ENCODE results near the gene MIA.

The MIA gene

GRCh38 chr19:40791996-40792395 lies 16.7 kb downstream of the MIA start:
- Histone ChIP-seq H2AFZ (ENCODE audit: low read length) (no peak overlapping the region), H3K9me3 (ENCODE audit: low read length) (no peaks in the 10 kb centered on the region), H3K27me3 (ENCODE audit: insufficient read depth, low read length) (no peaks in the 10 kb centered on the region), H3K9me2 (ENCODE audit: low read depth, low read length) (no peaks in the 10 kb centered on the region), H3F3A (ENCODE audit: insufficient read depth, low read length) (no peaks in the 10 kb centered on the region), H3K9ac (ENCODE audit: low read length) (no peak overlapping the region), H3K27ac (ENCODE audit: low read depth, low read length, poor library complexity, severe bottlenecking) (peak overlapping the region; percentile 39), H3K4me1 (ENCODE audit: insufficient read depth, low read length, severe bottlenecking) (peaks cover 14% of the 10 kb centered on the region), H3K4me2 (ENCODE audit: low read length) (no peak overlapping the region), H3K79me2 (ENCODE audit: insufficient read depth, low read length) (no peaks in the 10 kb centered on the region), H4K20me1 (ENCODE audit: insufficient read depth, low read length) (no peaks in the 10 kb centered on the region), H3K4me3 (ENCODE audit: low read depth, low read length, poor library complexity, severe bottlenecking) (no peak overlapping the region), H3K36me3 (ENCODE audit: insufficient read depth, low read length) (peaks cover 18% of the 10 kb centered on the region)
- no peak for TF ChIP-seq EZH2 (IDR thresholded peaks at IDR 0.05; ENCODE audit: borderline replicate concordance, low read length)
- TF ChIP-seq CTCF (IDR thresholded peaks at IDR 0.05; ENCODE audit: low read length): no peak

GRCh38 chr19:40797166-40797962 lies 22.0 kb downstream of the MIA start:
- Histone ChIP-seq H3F3A (ENCODE audit: insufficient read depth, low read length) (no peaks in the 10 kb centered on the region), H3K27me3 (ENCODE audit: insufficient read depth, low read length) (no peaks in the 10 kb centered on the region), H2AFZ (ENCODE audit: low read length) (no peak overlapping the region), H3K4me1 (ENCODE audit: insufficient read depth, low read length, severe bottlenecking) (peaks cover 36% of the 10 kb centered on the region), H3K27ac (ENCODE audit: low read depth, low read length, poor library complexity, severe bottlenecking) (peak overlapping the region; percentile 89), H3K9ac (ENCODE audit: low read length) (peak overlapping the region; percentile 69; the same call in 1 of the 2 replicates), H3K36me3 (ENCODE audit: insufficient read depth, low read length) (peaks cover 19% of the 10 kb centered on the region; the same call in 1 of the 2 replicates), H3K4me2 (ENCODE audit: low read length) (peak overlapping the region; percentile 72; the same call in 1 of the 2 replicates), H3K9me3 (ENCODE audit: low read length) (no peaks in the 10 kb centered on the region), H3K79me2 (ENCODE audit: insufficient read depth, low read length) (peaks cover 27% of the 10 kb centered on the region), H3K9me2 (ENCODE audit: low read depth, low read length) (no peaks in the 10 kb centered on the region), H4K20me1 (ENCODE audit: insufficient read depth, low read length) (no peaks in the 10 kb centered on the region), H3K4me3 (ENCODE audit: low read depth, low read length, poor library complexity, severe bottlenecking) (no peak overlapping the region)
- TF ChIP-seq EZH2 (IDR thresholded peaks at IDR 0.05; ENCODE audit: borderline replicate concordance, low read length) (no peak), CTCF (IDR thresholded peaks at IDR 0.05; ENCODE audit: low read length) (no peak)

- Histone ChIP-seq H4K20me1 (ENCODE audit: insufficient read depth, low read length) (no peaks in the 10 kb centered on the region), H3K4me3 (ENCODE audit: low read depth, low read length, poor library complexity, severe bottlenecking) (peak overlapping the region; percentile 56), H3F3A (ENCODE audit: insufficient read depth, low read length) (no peaks in the 10 kb centered on the region), H3K9ac (ENCODE audit: low read length) (peak overlapping the region; percentile 69), H3K9me2 (ENCODE audit: low read depth, low read length) (no peaks in the 10 kb centered on the region), H3K9me3 (ENCODE audit: low read length) (no peaks in the 10 kb centered on the region), H3K4me2 (ENCODE audit: low read length) (peak overlapping the region; percentile 72), H3K36me3 (ENCODE audit: insufficient read depth, low read length) (peaks cover 26% of the 10 kb centered on the region; the same call in 1 of the 2 replicates), H3K79me2 (ENCODE audit: insufficient read depth, low read length) (peaks cover 28% of the 10 kb centered on the region), H3K27ac (ENCODE audit: low read depth, low read length, poor library complexity, severe bottlenecking) (peak overlapping the region; percentile 89), H3K27me3 (ENCODE audit: insufficient read depth, low read length) (no peaks in the 10 kb centered on the region), H2AFZ (ENCODE audit: low read length) (no peak overlapping the region), H3K4me1 (ENCODE audit: insufficient read depth, low read length, severe bottlenecking) (peaks cover 42% of the 10 kb centered on the region)
- peak; percentile 50; the same call in 1 of the 2 replicates for TF ChIP-seq CTCF (IDR thresholded peaks at IDR 0.05; ENCODE audit: low read length)
- TF ChIP-seq EZH2 (IDR thresholded peaks at IDR 0.05; ENCODE audit: borderline replicate concordance, low read length): no peak
Measured at GRCh38 chr19:40797963-40798682, 22.8 kb downstream of the MIA start.

Data from OCI-LY1 (cell line).